HG02938 (cell line): ENCODE data around the gene RNASEH2A.
"Not testable (repeated sequence)": the region's sequence is repeated elsewhere in the genome, so short reads cannot be mapped to it uniquely, and the experiment has no call there.

ENCODE experiments used
- ATAC-seq: cut with Tn5 transposase; IDR thresholded peaks from one replicate; pipeline ENCODE4 v1.9.1; 2021; ENCODE audit warnings: mild to moderate bottlenecking, moderate library complexity; ENCODE audit not compliant: unreplicated experiment

RNASEH2A gene

DNA sequence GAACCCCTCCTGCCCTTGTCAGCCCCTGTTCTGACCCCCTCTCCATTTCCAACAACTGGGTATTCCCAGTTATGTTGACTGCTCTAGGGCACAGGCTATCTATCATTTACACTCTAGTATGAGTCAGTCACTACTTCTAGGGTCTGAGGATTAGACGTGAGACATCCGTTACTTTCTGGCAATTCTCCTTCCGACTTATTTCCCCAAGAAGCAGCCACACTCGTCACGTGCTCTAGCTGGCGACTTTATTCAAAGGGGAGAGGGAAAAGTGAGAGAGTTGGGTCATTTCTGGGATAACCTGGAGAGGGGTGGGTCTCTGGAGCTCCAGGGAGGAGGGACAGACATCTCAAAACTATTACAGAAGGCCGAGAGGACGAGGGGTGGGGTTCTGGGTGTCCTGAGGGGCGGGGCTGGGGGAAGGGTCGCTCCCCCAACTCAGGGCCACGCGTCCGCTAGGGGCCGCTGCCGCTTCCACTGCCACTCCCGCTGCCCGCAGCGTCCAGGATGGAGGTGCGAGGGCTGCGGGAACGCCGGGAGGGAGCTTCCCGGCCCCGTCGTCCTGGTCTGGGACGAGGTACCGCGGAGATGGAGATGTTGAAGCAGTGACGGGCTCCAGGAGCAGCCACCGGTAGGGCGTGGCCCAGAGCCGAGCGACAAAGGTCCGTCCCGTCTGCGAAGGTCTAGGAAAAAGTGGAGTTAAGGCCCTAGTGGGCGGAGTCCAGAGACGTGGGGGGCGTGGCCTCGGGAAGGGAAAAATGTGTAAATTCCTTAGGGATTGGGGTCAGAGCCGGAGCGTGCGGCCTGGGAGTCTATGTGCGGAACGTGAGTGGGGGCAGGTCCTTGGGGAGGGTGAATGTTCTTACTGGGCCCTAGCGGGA, 19.1 kb downstream of the RNASEH2A start:
- no peak for ATAC-seq

DNA sequence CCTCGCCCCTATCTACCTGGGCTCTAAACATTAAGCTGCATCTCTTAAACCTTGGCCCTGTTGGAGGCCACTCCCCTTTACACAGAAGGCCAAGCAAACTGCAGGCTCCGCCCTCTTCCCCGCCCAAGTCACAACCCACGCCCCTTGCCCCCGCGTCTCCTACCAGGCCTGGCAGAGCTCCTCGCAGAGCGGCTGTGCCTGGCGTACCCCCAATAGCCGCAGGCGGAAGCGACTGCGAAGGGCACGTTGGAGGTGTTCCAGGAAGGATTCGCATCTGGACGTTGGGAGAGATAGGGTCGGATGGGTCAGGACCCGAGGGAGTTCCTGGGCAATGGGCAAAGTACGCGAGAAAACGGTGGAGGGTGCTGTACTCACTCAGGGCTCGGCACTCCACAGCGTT, 22.1 kb downstream of the RNASEH2A start:
- ATAC-seq, result no peak

DNA sequence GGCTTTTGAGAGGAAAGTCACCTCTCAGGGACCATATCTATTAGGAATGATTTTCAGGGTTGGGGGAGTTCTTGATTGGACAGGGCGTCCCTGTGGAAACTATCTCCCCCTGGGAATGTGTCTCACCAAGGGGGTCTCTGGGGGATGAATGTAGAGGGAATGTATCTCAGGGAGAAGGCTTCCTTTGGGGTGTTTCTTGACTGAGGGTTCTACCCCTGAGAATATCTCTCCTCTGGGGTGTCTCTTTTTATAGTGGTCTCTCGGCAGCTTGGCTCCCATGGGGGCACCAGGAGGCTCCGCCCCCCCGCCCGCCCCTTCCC, 27.0 kb downstream of the RNASEH2A start:
- no peak for ATAC-seq

DNA sequence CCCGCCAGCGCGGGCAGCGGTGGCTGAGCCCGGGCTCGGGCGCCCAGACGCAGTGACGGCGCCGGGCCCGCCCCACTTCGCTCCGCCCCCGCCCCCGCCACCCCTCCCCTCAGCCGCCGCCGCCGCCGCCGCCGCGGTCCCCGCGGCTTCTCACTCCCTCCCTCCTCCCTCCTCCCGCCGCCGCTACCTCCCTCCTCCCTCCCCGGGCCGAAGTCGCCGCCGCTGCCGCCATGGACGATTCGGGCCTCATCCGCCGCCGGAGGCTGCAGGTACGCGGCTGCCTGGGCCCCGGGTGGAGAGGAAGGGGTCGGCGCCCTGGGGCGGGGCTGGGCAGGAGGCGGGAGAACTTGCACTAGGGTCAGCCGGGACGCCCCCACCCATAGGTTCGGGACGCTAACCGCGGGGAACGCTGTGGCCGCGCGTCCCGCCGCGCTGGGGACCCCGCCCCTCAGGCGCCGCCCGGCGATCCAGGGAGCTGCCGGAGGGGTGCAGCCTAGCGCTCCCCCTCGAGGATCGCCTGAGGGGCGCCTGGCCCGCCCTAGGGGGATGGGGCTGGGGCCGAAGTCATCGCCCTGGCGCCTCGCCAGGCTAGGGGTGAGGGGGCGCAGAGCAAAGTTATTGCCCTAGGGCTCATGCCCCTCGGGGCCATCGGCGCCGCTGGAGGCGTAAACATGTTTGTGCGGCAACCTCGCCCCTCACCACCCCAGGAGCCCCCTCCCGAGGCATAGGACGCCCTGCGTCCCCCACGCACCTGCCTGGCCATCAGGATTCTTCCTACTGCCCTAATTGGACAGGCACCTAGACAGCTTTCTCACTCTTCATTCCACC, 27.6 kb downstream of the RNASEH2A start:
- no peak for ATAC-seq

DNA sequence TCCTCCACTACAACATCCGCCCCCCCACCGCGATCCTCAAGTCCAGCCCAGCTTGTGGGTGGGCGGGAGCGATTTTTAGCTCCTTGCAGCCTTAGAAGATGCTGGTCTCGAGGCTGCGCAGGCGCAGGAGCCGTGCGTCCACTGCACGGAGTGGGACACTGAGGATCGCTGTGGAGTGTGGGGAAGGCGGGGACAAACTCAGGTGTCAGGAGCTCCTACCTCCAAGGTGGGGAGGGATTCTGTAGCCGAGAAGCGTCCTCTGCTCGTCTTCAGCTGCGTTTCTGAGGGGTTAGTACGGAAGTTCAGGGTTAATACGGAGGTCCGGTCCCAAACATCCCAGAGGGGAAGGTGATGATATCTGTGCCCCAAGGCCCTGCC, 28.2 kb downstream of the RNASEH2A start, which contains the start of gene RTBDN:
RTBDN (minus strand) TSS at position 14 of the 378 bp plus-strand sequence. CDS start 4,600 bp downstream, outside the sequence.
- ATAC-seq, result no peak

DNA sequence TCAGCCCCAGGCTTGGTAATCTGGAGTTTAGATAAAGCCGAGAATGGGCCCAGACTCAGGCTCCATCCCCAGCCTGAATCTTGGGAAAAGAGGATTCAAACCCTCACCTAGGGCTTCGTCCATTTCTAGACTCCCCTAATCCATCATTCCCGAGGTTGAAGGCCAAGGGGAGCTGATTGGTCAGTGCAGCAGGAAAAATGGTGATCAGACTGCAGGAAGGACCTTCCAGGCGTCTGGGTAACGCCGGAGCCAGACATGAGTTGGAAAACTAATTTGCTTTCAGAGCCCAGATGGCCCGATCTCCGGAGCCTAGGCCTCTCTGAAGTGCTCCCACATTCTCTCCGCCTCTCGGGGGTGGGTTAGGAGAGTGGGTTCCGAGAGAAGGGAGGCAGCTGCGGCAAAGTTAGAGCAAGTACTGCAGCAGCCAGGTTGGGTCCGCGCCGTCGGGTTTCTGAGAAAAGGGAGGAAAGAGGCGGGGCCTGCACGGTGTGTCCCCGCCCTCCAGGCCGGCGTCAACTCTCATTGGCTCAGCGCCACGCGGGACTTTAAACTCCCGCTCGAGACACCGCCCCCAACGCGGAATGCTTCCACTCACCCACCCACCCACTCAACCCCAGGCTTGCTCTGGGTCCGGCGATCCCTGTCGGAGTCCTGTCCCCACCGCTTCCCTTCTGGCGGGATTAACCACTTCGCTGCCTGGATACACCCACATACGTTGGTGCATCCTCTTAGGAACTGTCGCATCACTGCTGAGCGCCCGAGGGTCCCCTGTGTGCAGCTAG, 28.8 kb downstream of the RNASEH2A start:
- no peak for ATAC-seq

DNA sequence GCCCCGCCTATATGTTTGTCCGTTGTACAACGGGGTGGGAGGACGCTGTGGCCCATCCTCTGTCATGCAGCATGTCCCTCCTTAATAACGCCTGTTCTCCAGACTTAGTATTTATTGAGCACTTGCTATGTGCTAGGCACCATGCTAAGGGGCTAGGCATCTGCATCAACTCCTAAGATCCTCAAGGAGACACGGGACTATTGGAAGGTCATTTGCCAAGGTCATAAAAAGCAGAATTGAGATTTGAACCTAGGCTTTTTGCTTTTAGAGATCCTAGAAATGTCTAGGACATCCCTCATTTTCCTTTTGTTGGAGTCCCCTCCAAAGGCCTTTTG, 30.1 kb downstream of the RNASEH2A start:
- ATAC-seq, result no peak

DNA sequence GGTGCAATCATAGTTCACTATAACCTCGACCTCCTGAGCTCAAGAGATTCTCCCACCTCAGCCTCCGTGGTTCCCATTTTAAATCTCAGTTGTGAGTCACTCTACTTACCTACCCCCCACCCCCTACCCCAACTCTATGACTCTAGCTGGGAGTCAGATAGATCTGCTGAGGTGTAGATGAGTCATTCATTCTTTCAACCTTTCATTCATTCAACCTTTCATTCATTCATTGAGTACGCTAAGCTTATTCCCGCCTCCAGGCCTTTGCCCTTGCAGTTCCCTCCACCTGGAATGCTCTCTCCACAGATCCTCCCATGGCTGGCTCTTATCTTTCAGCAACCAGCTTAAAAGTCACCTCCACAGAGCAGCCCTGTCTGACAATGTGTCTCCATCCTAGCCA, 30.8 kb downstream of the RNASEH2A start:
- ATAC-seq, result no peak

DNA sequence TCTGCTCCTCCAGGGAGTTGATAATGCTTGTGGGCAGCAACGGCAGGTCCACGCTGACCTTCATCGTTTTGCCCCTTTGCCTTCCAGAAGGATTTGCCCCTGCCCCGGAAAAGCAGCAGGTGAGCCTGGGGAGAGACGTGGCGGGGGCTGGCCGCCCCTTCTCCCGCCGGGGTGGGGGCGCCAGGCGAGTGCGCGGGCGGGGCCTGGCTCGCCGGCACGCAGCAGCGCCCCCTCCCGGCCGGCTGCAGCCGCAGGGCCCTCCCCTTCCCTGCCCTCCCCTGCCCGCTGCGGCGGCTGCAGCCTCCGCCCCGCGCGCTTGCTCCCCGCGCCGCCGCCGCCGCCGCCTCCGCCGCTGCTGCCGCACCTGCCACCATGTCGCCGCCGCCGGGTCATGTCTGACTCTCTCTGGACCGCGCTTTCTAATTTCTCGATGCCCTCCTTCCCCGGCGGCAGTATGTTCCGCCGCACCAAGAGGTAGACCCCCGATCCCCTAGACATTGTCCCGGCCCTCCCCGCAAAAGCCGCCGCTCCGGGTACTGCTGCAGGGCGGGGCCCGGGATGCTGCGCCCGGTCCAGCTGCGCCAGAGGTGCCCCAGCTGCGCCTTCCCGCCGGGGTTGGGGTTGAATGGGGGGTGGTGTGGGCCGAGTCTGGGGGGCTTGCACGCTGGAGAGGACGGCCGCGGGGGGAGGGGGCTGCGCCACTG, 31.9 kb downstream of the RNASEH2A start, which contains the start of gene MAST1:
MAST1 (plus strand) TSS at position 334 of the 704 bp plus-strand sequence; CDS start at position 392, 58 bp downstream.
- ATAC-seq, result no peak

DNA sequence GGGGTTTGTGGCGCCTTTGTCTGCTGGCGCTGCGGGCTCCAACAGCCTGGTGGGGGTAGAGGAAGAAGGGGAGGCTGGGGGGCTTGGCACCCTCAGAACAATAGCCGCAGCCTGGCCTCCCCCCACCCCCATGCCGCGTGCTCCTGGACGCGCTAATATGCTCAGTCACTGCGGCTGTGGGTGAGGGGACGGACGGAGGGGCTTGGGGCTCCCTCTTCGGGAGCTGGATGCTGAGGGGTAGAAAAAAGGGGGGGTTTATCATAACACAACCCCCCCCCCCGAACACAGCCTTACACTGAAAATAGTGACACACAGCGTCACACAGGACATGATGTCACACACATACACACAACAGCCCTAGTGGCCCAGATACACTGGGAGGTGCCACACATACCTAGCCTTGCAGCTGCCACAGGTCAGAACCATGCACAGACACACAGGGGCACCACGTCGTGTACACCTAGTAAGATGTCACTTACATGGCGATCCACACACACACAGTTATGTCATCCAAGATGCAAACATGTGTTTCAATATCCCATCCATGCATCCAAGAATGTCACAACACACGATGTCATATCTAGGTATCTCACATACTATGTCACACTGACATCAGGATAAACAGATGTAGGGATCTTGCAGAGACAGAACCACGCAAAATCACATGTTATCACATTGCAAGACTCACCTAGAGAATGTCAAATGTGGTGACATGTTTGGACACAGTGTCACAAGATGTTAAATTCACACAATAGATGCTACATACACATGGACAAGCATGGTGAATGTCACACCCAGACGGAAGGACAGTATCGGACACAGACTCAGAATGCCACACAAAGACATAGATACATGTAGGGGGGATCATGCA, 32.7 kb downstream of the RNASEH2A start:
- no peak for ATAC-seq

DNA sequence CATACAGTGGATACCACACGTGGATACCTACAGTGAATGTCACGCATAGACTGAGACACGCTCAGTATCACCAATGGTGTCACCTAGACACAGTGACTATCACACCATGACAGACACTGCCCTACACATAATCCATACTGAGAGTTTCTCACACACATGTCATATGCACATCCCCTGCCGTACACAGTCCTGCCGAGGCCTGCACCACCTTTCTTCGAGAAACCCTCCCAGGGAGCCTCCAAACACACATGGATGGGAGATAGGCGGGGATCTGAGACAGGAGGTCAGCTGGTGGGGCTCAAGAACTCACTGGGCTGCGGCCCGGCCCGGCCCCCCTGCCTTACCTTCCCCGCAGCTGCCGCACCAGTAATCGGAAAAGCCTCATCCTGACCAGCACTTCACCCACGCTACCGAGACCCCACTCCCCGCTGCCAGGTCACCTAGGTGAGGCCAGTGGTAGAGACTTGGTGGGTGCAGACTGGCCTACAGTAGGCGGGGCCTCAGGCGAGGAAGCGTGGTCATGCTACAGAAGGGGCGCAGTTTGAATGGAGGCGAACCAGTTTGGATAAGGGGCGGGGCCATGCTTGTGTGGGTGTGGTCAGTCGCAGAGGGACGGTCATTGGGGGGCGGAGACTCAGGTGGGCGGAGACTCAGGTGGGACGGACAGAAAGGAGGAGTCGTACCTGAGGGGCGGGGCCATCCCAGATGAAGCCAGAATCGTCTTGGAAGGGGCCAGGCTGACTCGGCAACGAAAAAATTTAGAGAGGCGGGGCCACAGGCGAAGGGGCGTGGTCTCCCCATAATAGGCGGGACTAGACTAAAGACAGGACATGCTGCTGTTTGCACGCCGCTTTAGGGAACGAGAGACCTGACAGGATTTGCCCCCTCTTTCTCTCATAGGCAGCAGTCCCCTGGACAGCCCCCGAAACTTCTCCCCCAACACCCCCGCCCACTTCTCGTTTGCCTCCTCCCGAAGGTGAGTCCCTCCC, 34.0 kb downstream of the RNASEH2A start:
- ATAC-seq, result no peak

DNA sequence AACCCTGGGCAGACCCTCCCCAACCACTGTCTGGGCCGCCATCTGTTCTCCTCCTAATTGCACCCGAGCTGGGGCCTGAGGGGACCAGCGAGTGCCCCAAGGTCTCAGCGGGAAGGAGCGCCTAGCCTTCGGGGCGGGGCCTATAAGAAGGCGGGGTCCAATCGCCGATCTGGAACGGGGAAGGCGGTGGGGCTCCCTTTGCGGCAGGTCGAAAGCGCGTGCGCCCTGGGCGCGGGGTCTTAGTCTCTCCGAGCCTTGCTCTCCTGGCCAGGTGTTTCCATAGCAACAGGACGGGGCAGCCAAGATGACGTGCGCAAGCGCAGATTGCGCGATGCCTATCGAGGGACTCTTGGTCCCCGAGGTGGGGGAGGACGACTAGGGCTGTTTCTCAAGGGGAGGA, 34.7 kb downstream of the RNASEH2A start:
- no peak for ATAC-seq

DNA sequence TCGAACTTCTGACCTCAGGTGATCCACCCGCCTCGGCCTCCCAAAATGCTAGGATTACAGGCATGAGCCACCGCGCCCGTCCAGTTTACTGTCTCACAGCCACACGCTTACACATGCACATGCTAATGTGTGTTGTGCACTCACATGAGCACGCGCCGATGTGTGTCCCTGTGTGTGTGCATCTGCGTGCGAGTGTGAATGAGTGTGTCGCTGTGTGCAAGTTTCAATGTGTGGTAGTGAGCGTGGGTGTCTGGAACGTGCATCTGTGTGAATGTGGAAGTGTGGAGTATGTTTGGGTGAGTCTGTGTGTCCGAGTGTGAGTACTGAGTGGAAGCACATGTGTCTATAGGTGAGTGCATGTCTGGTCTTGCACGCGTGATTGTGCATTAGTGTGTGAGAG, 36.1 kb downstream of the RNASEH2A start:
- ATAC-seq, result no peak

DNA sequence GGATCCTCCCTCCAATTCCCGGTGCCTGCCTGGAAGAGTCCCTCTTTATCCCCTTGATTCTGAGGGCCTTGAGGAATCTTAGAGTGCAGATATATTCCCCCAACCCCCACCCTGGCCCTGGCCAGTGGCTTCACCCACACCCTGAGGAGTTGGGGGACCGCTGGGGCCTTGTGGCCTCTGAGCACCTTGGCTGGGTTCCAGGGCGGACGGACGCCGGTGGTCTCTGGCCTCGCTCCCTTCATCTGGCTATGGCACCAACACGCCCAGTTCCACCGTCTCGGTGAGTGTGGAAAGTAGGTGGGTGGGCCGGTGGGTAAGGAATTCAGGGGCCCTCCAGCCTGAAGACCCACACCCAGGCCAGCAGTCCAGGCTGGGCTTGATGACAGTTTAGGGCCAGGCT, 36.9 kb downstream of the RNASEH2A start:
- no peak for ATAC-seq

DNA sequence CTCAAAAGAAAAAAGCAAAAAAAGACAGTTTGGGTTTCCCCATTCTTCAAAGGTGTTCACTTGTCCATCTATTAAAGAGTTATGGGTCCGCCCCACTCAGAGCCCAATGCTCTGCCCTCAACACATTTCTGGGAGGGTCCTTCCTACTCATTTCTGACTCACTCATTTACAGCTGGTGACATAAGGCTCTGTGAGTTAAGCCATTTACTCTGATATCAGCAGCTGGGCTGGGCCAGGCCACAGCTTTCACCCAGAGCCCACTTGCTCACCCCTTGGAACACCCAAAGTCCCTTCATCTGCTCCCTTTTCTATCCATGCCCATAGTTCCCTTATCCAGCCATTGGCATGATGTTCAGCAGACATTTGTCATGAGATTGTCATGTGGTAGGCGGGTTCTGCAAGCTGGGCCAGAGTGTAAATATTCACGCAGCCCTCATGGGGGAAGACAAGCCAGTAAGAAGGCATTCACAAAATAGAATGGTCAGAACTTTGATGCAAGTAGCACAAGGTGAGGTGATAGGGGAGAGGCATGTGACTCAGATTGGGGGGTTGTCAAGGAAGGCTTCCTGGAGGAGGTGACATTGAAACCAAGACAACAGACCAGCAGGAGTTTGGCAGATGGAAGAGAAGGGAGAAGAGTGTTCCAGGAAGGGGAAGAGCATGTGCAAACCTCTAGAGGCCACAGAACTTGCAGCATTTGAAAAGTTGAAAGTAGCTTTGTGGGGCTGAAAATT, 37.8 kb downstream of the RNASEH2A start:
- ATAC-seq, result no peak

DNA sequence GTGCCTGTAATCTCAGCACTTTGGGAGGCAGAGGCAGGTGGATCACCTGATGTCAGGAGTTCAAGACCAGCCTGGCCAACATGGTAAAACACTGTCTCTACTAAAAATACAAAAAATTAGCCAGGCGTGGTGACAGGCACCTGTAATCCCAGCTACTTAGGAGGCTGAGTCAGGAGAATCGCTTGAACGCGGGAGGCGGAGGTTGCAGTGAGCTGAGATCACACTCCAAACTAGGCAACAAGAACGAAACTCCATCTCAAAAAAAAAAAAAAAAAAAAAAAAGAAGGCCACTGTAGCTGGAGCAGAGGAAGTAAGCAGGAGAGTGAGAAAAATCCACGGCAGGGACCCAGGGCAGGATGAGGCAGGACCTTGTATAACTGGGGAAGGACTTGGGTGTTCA, 40.2 kb downstream of the RNASEH2A start:
- not testable (repeated sequence) for ATAC-seq

DNA sequence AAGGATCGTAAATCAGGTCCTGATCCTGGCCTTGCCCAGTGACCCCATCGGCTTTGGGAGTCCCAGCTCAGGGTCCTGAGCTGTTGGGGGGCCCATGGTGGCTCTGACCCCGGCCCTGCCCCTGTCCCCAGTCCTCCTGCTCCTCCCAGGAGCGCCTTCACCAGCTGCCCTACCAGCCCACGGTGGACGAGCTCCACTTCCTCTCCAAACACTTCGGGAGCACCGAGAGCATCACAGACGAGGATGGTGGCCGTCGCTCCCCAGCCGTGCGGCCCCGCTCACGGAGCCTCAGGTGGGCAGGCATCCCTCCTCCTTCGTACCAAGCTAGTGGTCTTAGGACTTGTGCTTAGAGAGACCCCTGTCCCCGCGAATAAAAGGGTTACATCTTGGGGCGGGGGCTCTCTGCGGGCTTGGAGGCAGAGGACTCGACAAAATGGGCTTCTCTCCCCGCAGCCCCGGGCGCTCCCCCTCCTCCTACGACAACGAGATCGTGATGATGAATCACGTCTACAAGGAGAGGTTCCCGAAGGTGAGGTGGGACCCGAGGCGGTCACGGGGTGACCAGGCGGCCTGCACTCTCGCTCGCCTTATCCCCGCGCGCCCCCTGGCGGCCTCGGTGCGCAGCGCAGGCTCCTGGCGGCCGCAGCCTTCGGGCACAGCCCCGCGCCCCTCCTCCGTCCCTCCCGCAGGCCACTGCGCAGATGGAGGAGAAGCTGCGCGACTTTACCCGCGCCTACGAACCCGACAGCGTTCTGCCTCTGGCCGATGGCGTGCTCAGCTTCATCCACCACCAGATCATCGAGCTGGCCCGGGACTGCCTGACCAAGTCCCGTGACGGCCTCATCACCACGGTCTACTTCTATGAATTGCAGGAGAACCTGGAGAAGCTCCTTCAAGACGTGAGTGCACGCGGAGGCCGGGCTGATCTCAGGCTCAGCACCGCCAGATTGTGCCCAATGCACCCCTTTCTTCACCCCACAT, 41.1 kb downstream of the RNASEH2A start:
- ATAC-seq, result no peak
